Activated CD4-positive, alpha-beta T cell treated with anti-CD3 and anti-CD28 coated beads, Interleukin-2, amount 50 U/mL, for 16 hours (primary cell): ENCODE measurements around the gene ADGRL4.
A peak's percentile ranks its signal among the peaks of the same experiment; 100 is the strongest.

Source experiments
- DNase-seq: peaks from one replicate; pipeline ENCODE4 v3.0.0-alpha.2; 2020

Gene ADGRL4

DNA sequence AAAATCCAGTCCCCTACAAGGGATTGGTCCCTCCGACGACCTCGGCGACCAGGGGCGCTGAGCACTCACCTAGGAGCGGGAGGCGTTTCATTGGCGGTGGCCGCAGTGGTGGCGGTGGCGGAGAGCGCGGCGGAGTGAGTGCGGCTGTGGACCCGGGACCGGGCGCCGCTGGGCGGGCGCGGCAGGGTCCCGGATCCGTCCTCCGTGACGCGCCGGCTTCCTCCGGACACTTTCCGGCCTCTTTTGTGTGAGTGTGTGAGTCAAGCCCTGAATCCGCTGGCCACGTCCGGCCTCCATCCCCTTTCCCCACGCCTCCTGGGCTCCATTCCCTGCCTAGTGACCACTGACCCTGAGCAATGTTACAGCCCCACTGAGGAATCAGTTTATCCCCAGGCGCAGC lies at the start of gene ADGRL4:
Gene ADGRL4, minus strand, starts transcription at position 167 of the 400 bp plus-strand sequence. Its CDS starts 76 bp downstream, at position 91.
- DNase-seq: no peak

DNA sequence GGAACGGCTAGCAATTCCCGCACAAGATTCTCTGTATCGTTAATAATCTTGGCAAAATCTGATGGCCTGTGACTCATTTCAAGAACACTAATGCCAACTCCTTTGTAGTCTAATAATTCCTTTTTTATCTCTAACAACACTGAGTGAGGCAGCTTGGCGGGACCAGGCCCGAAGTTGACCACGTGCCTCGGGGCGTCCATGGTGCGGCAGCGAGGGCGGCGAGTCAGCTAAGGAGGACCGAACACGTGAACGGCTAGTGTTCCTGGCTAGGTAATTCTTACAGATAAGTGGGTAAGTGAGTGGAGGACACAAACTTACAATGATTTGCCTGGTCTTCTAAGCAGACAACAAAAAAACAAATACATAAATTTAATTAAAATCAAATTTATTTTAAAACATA lies 49.3 kb upstream of the ADGRL4 start:
- no peak for DNase-seq

DNA sequence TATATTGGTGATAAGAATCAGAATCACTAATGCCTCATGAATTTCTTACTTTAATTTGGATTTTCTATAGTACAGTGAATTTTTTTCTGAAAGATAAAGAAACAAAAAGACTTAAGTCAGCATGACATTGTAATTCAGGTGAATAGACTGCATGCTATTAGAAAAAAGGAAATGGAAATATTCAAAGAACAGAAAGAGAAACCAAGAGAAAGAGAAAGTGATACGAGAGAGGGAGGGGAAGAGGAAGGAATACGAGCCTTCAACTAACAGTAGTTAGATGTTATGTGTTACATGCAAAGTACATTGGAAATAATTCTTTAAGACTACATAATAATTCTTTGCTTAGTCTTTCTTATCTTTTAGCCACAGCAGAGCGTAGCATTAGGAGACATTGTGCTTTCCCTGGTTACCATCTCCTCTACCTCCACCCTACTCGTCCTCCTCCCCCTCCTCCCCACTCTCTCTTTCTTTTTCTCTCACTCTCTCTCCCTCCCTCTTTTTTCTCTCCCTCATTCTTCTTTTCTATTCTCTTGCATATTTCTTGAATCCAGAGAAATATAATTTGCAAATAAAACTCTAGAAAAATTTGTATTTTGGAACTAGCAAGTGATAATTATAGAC lies 46.4 kb upstream of the ADGRL4 start:
- no peak for DNase-seq

DNA sequence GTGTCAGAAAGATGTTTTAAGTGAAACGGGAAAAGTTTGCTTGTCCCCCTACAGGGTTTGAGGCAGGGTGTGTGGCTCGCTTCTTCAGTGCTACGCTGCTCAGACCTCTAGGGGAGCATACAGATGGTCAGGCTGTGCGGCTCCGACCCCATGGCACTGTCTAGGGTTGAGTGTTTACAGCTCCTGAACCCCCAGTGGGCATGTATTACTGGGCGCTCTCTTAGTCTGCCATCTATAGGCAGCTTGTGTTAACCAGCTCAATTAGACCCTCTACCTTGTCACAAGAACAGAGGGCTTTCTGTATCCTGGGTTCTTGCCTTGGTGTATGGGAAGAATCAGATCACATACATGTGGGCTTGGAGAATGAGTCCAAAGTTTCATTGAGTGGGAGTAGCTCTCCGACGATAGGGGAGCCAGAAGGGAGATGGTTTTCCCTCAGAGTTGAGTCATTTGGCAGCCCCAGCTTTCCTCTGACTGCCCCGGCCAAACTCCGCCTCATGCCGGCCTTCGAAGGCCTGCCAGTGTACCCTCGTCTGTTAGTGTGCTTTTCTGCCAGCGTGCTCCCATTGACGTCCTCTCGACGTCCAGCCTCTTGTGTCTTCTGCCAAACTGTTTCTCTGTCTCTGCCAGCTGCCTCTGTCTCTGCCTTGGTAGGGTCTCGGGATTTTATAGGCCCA lies 38.6 kb upstream of the ADGRL4 start:
- no peak for DNase-seq

DNA sequence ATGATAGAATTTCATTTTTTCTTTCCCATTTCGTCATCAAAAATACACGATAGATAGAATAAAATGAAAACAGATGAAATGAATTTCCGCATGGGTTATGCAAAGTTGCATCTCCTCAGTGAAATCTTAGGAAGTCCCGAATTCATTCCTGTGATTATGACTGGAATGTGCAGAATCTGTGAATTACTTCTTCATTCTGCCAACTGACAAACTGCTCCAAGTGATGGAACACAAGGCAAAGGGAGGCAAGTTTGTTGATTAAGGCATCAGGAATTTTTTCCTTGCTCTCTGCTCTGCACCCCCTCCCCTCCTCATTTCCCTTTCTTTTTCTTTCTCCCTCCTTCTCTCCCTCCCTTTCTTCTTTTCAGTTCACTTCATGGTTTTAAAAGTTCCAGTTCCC lies 37.0 kb upstream of the ADGRL4 start:
- DNase-seq: no peak

DNA sequence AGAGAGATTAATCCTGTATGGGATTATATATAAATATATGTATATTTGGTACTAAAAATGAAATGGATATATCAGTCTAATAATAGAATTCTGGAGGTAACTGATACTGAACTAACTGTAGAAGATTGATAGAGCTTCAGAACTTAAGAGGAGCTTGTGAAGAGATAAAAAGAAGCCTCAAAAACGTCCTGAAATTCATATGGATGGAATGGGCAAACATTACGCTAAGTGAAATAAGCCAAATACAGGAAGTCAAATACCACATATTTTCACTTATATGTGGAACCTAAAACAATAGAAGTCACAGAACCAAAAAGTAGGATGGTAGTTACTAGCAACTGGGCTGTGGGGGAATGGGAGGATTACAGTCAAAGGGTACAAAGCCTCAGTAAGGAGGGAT lies 36.0 kb upstream of the ADGRL4 start:
- DNase-seq: no peak

DNA sequence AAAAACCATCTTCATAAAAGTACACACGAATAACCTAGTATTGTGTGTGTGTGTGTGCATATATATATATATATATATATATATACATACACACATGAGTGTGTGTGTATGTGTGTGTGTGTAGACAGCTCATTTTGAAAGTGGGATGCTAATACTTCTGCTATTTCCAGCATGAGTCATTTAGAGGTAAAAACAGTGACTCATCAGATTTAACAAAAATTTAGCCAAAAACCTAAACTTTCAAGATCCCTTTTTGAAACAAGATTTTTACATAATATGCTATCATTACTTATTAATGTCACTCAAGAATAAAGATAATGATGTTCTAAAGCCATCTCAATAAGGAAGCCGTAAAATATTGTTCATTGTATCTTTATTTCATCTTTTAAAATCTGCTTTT lies 35.6 kb upstream of the ADGRL4 start:
- DNase-seq: peak; percentile 54

DNA sequence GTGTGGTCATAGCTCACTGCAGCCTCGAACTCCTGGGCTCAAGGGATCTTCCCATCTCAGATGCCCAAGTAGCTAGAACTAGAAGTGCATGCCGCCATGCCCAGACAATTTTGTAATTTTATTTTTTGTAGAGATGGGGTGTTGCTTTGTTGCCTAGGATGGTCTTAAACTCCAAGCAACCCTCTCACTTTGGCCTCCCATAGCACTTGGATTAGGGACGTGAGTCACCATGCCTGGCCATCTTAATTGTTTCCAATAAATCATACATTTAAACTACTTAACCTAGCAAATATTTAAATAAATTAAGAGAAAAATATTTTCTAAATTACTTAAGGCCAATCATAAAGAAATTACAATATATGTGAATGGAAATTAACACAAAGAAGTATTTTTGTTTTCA lies 35.1 kb upstream of the ADGRL4 start:
- DNase-seq: no peak

DNA sequence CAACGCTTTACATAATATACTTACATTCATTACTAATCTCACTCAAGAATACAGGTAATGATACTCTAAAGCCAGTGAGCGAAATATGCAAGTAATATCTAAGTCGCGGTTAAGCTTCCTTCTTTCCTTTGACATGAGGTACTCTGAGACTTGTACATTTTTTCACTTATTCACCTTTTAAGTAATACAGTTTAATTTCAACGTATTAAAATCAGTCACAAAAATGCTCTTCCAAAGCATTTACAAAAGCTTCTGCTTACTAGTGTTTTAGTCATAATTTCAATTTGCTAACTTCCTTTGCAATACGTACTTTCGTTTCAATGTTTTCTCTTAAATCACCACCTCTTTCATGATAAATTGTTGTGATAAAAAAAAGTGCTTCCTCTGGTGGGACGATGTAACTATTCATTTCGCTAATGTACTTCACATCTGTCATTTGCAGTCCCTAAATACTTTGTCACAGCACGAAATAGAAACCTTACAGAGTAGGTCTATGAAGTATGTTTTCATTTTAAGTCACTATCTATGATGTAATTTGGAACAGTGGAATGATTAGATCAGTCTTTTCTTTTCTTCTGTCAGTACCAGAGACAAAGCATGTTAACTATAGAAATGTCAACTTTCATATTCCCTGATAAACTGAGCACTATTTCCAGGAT lies 34.0 kb upstream of the ADGRL4 start:
- DNase-seq: peak; percentile 74

DNA sequence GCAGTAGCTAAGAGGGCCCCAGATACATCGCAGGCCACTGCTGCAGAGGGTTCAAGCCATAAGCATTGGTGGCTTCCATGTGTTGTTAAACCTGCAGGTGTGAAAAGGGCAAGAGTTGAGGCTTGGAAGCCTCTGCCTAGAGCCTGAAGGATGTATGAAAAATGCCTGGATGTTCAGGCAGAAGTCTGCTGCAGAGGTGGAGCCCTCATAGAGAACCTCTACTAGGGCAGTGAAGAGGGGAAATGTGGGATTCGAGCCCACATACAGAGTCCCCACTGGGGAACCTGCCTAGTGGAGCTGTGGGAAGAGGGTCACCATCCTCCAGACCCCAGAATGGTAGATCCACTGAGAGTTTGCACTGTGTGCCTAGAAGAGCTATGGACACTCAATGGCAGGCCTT lies 30.6 kb upstream of the ADGRL4 start:
- no peak for DNase-seq

DNA sequence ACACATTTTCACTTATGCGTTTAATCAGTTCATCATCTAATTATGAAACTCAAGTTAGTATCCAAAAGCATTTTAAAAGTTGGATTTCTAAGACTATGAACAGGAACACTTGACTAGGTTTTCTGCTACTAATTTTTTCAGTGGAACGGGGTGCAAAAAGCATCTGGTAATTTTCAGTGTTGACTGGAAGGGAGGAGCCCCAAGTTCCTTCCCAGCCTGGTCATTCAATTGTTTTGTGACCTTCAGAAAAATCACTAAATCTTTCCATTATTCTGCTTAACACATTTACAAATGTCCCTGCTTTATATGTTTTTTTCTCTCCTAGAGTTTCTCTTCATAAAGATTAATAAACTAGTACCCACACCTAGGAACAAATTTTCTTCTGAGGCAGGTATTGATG lies 6.0 kb upstream of the ADGRL4 start:
- no peak for DNase-seq

DNA sequence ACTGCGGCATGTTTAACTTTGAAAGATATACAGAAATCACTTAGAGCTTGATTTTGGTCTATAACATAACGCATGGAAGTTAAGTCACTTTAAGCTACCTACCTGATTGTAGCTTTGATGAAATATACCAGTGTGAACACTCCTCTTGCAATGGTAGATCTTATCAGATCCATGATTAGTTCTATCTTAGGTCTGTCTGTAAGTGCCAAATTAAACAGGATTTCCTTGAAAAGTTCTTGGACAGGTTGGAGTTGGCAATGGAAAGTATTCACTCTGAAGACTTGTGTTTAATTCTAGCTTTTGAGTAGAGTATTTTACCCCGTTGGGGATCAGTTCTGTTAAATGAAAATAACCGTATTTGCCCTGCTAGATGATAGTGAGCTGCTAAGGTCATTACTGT lies 4.1 kb upstream of the ADGRL4 start:
- DNase-seq: no peak

DNA sequence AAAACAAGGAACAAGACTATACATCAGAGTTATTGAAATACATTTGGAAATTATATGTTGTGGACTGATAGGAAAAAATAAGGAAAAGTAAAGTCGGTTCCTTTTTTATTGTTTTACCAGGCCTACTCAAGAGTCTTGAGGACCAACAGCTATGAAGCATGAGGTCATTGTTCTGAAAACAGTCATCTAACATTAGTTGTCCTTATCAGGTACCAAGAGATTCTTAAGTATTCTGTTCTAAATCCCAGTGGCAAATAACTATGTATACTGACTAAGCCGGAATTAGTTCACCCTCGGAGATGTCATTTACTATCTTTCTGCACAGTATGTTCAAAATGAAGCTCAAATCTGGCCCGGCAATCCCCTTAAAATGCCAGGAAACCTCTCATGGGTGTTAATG lies 585 bp downstream of the ADGRL4 start:
- no peak for DNase-seq

DNA sequence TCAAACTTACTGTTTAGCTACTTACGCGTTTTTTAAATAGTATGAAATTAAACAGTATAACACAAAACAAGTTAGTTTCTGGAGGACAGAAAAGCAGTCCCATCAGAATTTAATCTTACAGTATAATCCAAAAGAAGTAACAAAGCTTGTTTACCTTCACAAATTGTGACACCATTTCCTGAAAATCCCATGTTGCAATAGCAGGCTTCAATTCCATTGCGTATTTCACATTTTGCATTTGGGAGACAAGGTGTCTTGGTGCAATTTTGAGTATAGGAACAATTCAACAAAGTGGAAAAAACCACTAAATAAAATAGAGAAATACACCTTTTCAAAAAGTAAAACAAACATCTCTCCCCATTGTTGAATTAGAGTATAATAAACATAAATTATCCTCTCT lies 1.6 kb downstream of the ADGRL4 start:
- no peak for DNase-seq

DNA sequence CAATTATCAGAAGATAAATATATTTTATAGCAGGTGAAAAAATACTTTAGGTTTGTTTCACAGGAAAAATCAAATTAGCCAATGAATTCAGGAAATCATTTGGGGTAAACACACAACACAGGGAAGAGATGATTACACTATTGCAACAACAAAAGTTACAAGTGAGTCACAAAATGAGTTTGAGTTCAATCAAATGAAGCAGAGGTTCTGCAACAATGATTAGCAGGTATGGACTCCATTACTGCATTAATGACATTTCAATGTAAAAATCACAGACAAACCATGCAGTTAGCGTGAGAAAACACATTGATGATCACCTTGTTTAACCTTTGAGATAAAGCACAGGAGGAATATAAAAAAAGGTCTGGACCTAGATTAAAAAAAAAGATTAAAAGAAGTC lies 9.7 kb downstream of the ADGRL4 start:
- DNase-seq: no peak

DNA sequence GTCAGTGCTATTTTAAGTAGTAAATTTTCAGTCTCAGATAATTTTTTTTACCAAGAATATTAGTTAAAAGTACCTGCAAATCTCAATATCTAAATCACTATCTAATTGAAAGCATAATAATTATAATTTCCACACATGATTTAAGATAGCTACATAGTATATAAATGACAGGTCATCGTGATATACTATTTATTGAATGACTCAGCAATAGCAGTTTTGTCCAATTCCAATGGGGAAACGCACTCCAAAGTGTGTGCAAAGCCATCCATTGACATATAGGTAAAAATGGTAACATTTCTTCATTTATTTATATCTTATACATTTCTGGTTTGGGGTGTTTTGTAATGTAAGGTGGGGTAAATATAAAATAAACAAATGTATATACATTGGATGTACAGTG lies 19.5 kb downstream of the ADGRL4 start:
- no peak for DNase-seq

DNA sequence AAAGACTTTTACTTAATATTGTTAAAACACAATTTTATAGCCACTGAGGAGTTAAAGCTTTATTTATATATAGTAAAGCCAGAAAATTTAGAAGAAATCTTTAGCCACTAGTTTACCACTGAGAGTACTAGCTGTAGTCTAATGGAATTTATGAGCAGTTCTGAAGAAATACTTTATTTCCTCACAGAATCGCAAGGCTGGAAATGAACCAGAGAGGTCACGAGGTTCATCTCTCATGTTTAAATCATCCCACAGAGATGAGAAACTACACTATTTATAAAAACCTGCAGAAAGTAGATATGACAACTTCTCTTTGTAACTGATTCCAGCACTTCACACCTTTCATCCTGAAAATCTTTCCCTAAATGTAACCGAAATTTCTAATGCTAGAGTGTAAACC lies 26.0 kb downstream of the ADGRL4 start:
- no peak for DNase-seq

DNA sequence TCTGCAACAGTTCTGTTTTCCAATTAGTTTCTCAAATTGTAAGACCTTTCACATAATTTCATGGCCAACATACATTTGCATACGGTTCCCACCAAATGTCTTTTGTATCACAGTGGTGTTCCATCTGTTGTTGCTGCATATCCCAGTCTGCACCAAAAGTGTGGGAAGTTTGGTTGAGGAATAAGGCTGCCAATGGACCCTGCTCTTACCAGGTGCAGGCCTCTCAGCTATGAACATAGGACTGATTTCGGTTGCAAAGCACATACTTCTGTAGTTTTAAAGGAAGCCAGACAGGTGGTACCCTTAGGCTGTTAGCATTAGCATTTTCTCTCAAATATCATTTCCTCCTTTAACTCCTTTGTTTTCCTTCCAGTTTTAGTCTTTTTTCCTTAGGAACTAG lies 33.8 kb downstream of the ADGRL4 start:
- DNase-seq: no peak

DNA sequence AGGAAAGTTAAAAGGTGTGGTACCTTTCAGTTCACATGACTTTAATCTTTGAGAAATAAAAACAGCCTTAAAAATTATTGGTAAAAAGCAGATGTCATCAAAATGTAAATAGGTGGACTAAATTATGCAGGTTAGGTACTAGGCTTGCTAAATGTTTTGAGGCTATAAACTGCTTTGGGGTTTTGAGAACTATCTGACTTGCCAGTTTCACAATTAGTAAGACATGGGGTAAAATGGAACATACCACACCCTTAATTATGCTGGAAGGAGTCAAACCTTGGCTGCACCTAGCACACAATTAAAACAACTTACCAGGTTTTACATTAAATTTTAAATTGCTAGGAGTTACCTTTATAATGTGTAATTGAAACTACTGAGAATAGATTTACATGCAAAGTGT lies 39.4 kb downstream of the ADGRL4 start:
- DNase-seq: peak; percentile 24

DNA sequence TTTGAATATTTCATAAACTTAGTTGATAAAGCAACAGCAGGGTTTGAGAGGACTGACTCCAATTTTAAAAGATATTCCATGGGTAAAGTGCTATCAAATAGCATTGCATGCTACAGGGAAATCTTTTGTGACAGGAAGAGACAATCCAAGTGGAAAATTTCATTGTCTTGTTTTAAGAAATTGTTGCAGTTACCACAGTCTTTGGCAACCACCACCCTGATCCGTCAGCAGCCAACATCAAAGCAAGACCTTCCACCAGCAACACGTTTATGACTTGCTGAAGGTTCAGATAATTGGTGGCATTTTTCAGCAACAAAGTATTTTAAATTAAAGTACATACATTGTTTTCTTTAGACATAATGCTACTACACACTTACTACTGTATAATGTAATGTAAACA lies 47.8 kb downstream of the ADGRL4 start:
- no peak for DNase-seq

DNA sequence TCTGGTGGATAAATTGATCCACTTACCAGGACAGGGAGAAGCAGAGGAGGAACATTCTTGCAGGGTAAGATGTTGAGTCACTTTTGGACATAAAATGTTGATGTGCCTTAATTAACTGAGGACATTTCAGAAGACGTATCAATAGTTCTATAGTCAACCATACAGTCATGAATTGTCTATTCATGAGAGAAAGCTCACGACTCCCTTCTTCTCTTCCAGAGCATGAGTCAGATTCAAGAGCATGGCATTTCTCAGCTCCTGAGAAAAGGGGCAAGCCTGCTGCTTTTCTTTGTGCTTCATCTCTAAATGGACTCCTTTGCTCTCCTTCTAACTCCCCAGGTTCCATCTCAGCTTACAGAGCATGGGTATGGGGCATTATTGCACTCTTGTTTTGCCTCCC lies 55.7 kb downstream of the ADGRL4 start:
- no peak for DNase-seq

DNA sequence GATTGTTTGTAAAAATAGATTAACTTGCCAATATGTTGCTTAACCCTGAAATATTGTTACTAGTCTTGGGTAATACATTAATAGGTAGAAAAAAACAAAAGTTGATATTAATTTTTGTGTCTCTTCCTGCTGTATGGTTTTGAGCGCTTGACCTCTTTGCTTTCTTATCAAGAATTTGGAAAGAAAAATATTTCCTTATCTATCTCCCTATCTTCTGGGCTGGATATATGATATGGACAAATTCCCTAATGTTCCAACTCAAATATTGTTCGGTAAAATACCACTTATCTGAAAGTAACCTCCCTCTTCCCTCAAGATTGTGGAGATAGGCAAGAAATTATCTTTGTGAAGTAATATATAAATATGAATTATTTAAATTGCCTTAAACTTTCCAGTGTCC lies 57.3 kb downstream of the ADGRL4 start:
- DNase-seq: no peak

DNA sequence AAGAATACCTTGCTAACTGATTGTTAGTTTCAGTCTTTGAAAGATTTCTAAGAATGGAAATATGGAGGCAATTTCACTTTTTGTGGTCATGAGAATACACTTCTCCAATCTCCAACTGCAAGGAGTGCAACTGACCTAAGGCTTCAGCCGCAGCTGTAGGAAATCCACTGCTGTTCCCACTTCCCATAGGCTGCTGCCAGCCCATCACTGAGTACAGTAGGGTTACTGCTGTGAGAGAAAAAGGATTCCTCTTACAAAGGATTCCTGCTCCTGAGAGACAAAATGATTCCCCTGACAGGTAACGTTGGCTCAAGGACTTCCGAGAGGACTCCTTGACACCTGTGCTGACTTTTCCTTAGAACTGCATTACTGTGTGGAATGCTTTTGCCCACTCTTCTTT lies 87.4 kb downstream of the ADGRL4 start:
- no peak for DNase-seq

DNA sequence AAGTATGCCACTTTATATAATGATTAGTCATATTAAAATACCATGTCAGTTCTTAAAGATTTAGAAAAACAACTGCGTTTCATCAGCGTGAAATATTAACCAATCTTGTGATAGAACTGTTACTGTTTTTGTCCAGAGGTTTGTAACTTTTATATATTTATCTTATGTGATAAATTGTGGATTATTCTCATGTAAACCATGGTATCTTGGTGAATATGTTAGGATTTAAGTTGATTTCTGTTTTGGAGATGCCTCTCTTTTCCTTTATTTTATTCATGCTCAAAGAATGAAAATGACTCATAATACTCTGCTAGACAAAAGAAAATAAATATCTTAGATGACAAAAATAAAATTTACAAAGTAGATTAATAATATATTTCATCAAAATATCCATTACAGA lies 88.4 kb downstream of the ADGRL4 start:
- DNase-seq: no peak

DNA sequence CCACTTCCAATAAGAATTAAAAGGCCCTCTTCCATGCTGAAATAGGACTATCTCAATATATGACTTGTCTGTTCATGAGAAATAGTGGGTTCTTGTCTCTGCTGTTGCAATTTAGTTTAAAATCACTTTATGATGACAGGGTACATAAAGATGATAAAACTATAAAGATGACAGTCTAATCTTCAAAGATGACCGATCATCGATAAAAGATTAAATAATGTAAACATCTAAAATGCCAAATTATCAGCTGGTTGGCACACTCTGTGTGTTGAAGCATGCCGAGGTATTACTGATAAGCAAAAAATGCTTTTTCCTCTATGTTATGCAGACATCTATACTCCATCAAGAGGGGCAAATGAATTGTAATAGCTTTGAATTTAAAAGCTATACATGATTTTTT lies 89.5 kb downstream of the ADGRL4 start:
- DNase-seq: no peak
